HS-5 (cell line): ENCODE data around the gene RGS12.
"Not testable (repeated sequence)": the region's sequence is repeated elsewhere in the genome, so short reads cannot be mapped to it uniquely, and the experiment has no call there.

ENCODE experiments used
- DNase-seq: peaks from one replicate; pipeline ENCODE4 v3.0.0-alpha.2; 2012; ENCODE audit warnings: low read depth

The RGS12 gene

DNA sequence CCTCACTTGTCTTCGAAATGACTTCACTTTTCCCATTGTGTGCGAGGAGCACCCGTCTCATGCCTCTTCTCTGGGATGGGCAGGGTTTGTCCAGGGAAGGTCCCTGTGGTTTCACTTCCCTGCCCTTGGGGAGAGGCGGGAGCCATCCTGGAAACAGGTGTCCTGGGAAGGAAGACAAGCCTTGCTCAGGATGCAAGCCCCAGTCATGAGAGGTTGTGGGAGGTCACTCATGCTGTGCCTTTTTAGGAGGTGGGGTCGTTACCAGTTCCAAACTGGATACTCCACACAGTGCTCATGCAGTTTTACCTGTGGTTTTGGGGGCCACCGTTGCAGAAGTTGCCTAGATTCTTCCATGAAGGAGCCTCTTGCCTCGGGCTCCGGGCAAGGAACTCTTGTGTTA, 3.8 kb downstream of the RGS12 start:
- DNase-seq = no peak

DNA sequence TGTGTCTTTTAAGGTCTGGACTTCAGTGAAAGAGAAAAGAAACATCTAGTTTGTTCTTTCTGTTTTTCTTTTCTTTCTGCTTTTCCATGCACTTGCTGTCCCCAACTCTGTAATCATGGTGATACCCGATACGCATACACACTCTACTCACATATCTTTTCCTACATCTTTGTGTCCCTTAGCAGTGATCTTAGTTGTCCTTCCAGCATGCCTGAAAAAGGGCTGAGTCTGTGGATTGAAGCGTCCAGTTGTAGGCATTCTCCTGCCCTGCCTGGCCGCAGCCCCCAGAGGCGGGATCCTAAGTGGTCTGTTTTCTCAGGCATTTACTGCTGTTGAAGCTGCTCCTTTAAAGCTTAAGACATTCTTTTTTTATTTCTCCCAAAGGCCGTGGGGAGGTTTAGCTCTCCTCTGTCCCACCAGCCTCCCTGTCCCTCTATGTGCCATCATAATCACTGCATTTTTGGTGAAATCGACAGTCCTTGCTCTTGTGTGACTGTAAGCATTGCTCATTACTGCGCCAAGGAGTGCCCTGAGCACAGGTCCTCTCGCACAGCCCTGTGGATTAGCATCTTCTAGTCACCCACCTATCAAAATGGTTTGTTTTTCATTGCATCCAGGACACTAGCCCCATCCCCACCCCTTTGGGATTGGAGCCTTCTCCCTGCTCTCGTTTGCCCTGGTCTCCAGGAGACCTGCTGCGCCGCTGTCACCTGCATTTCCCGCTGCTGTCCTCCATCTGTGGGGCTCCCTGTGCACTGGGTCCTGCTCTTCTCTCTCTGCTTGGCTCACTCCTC, 4.4 kb downstream of the RGS12 start:
- no peak for DNase-seq

DNA sequence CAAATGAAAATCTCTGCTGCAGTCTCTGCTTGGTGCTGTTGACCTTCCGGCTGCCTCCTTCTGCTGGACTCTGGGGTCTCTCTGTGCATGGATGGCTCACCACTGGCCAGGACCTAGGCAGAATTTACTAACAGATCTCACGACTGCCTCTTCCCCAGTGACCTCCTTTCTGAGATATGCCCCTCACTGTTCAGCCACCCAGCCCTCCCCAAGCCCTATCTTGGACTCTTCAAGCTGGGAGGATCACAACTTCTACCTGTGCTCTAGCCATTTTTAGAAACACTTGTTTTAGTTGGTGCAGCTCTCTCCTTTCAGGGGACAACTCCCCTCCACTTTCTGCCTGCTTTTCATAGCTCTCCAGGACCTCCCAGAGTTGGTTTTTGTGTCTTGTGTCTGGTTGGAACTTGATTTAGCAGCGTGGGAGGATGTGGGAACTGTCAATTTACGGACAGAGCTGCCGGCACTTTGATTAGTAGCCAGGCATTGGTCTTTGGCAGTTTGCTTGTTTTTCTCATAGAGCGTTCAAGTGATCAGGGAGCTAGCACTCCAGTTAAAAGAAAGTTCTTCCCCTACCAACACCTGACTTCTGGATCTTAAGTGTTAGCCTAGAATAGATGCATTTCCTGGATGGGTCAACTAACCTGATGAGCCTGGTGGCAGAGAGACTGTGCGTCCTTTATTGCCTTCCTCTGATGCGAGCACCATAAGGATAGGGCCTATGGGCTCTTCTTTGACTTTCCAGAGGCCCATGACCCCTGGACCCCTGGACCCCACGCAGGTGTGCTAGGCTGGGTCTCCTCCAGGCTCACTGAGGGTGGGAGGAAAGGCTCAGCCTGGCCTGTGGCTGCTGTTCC, 6.5 kb downstream of the RGS12 start:
- no peak for DNase-seq

DNA sequence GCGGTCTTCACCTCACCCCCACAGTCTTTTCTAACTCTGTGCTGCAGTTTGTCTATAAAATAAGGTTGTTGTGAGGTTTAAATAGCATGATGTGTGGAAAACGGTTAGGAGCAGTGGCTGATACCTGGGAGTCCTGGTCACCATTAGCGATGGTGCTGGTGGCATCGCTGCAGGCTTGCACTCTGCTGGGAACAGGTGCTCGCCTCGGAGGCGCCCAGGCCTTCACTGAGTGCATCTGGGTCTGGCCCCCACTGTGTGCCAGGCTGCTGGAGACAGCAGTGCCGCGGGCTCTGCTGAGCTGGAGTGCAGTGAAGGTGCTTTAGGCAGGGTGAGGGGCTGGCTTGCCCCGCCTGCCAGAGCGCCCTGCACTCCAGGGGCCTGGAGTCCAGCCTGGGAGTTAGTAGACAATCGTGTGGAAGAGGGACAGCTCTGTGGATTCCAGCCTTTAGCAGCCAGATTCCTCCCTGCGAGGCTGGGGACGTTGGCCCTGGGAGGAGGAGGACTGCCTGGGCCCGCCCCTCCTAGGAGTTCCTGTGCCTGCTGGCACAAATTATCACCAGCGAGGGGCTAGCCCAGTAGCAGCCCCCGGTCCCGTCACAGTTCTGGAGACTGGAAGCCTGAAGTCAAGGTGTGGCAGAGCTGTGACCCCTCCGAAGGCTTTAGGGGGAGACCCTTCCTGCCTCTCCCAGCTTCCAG, 7.3 kb downstream of the RGS12 start:
- no peak for DNase-seq

DNA sequence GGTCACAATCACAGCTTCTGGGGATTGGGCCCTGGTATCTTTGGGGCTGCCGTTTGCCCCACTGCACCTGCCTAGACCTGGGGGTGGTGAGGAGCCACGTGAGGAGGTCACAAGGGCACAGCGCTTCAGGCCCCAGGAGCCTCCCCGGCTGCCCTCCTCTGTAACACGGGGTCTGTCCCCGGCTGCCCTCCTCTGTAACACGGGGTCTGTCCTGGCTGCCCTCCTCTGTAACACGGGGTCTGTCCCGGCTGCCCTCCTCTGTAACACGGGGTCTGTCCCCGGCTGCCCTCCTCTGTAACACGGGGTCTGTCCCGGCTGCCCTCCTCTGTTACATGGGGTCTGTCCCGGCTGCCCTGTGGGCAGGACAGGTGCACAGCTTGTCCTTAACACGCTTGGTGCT, 8.1 kb downstream of the RGS12 start:
- not testable (repeated sequence) for DNase-seq

DNA sequence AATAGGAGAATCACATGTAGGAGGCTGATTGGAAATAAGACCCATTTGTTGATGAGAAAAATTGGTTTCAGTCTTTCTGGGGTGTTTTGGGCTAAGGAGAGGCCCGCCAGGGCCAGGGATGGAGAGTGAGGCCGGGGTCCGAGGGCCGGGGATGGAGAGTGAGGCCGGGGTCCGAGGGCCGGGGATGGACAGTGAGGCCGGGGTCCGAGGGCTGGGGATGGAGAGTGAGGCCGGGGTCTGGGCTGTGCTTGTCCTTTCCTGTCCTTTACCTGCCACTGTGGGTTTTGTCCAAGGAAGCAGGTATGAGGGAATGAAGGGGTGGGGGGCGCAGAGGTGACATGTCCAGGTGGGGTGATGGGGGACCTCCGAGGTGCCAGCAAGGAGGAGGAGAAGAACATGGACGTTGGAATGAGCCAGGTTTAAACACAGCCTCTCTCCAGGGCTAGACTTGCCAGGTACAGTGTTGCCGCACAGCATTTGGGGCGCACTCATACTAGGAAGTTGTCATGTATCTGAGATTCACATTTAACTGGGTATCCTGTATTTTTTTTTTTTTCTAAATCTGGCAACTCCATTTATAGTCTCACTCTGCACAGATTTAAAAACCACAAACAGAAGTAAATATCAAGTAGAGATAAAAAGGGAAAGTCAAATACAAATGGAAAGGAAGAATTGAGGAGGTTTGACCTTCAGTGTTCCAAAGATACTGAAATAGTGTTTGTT, 8.8 kb downstream of the RGS12 start:
- no peak for DNase-seq

DNA sequence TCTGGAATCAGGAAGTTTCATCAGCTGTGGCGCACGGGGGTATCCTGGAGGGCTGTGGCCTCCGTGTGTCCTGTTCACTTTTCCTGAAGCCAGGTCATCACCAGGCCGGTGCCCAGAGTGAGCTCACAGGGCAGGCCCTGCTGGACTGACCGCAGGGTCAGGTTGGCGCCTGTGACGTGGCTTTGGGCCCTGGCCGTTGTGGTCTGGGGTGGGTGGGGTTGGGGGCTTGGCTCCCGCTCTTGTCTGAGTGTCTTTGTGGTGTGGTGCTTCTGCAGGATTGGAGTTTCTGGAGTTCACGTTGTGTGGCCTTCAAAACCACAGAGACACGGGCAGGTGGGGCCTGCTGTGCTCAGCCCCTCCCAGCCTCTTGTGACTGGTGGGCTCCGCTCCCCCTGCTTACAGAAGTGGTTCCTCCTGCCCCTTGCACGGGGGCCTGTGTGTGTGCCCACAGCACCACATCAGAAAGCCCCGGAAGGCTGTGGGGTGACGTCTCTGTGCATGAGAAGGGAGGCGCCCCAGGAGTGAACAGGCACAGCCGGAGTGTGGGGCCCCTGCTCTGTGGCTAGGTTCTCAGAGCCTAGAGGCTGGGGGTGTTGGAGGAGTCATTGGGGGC, 9.5 kb downstream of the RGS12 start:
- DNase-seq = no peak

DNA sequence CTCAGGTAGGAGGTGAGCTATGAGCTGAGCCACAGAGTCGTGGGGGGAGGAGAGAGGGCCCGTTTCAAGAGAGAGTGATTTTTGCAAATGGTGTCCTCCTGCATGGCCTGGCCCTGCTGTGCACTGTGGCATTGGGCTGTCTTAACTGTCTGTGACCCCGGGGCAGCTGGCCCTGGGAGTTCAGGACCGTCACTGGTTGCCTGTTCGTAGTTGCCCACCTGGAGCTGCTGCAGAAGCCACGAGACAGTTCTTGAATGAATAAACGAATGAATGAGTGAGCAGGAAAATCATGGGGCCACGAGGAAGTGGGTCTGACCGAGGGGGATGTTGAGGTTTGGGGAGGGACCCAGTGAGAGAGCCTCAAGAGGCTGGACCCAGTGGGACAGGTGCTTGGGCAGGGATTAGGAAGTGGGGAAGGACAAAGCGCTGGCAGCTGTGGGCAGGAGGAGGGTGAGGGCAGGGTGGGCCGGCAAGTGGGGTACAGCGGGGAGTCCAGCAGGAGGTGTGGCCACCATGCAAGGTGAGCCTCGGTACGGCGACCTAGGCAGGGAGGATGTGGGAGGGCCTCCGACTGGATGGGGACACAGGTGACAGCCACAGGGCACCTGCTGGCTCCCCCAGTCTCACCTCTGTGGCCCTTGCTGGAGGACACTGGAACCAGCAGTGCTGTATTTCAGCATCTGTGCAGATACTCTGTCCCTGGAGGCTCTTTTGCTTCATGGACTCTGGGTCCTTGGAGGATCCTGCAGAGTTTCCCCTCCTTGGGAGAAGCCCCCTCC, 10.2 kb downstream of the RGS12 start:
- DNase-seq = no peak

- no peak for DNase-seq
Observed at GRCh38 chr4:3303565-3303824, 10.7 kb downstream of the RGS12 start.

DNA sequence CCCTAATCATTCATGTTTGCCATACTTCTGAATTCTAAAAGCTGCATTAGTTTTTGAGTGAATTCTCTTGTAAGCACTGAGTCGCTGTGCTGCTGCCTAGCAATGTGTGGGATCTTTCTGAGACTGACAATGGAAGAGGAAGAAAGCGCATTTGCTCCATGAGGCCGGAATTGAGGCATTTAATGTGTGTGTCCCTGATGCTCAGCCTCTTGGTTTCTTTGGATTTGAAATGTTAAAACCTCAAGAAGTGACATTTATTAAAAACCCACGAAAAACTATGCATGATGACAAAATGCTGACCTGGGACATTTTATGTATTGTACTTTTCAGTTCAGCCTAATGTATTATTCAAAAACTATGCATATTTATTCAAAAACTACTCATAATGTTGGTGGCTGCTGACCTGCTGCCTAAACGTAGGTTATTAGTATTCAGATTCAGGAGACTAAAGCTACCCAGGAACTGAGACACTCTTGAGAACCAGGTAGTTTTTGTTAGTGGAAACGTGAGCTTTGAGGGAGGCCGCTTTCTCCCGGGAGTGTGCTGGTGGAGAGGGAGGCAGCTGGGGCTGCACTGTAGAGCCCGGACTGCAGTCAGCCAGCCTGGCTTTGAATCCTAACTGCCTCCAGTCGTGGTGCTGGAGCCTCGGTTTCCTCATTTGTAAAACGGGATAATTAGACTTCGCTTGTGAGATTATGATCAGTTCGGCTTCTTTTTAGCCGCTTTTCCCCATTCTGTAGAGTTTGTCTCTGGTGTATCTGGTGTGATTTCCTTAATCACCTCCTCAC, 11.3 kb downstream of the RGS12 start:
- DNase-seq = no peak

DNA sequence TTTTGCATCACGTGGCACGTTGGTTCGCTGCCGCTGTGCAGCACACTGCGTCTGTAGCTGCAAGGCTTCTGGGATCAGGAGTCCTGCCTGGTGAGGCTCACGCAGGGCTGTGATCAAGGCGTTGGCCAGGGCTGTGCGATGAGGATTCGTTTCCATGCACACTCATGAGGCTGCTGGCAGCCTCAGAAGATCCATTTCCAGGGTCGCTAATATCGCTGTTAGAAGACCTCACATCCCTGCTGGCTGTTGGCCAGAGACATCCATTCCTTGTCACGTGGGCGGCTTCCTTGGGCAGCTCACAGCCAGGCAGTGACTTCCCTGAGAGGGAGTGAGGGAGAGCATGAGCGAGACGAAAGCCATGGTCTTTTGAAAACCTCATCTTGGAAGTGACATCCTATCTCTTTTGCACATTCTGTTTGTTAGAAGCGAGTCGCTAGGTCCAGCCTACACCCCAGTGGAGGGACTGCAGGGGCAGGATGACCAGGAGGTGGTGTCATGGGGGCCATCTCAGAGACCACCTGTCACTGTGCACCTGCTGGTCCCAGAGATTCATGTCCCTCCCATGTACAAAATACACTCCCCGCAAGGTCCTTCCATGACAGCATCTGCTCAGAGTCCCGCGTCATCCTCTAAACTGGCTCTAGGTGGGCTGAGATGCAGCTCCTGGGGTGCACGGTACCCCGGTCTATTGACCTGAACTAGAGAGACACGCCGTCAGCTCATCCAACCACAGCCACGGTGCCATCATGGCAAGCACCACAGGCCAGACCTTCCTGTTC, 12.2 kb downstream of the RGS12 start:
- DNase-seq = no peak

DNA sequence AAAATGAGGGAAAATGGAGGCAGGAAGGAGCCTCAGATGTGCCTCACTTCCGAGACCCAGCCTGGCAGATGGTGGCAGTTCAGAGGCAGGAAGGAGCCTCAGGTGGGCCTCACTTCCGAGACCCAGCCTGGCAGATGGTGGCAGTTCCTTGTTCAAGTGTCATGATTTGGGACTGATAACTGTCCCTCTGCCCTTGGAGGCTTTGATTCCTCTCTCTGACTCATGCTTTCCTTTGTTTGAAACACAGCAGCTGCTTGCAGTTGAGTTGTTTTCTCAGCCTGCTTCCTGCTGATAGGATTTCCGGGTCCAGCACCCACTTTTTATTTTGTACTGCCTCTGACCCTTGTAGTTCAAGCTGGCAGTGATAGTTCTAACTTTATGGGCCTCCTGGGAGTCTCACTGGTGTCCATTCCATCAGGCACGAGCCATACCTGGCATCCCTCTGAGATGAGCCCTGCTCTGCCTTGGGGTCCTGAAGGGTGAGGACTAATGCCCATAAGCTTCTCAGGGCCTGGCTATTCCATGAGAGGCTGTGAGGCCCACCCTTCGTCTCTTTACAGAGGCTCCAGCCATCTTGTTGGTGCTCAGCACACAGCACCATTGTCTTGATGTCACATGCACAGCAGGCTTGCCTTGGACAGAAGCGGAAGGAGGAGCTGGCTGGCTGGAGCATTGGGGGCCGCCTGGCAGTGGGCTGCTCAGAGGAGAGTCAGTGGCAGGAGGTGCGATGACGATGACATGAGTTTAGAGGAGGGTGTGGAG, 13.0 kb downstream of the RGS12 start:
- DNase-seq = no peak

- DNase-seq = no peak
Observed at GRCh38 chr4:3306450-3306849, 13.6 kb downstream of the RGS12 start.

DNA sequence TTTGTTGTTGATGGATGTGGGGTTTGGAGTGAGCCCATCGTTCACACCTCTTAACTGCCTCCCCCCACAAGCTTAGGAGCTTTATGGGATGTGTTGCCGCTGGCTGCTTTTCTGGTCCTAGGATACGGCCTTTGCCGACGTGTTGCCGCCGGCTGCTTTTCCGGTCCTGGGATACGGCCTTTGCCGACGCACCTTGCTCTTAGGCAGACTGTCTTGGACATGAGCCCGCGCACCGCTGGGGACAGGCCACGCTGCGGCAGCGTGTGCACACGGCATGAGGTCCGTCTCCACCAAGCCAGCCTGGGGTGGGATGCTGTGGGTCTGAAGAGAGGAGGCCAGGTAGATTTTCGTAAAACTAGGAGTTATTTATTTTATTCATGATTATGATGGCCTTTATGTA, 14.2 kb downstream of the RGS12 start:
- DNase-seq = no peak

GRCh38 chr4:3307486-3307885, 14.7 kb downstream of the RGS12 start:
- DNase-seq = no peak

DNA sequence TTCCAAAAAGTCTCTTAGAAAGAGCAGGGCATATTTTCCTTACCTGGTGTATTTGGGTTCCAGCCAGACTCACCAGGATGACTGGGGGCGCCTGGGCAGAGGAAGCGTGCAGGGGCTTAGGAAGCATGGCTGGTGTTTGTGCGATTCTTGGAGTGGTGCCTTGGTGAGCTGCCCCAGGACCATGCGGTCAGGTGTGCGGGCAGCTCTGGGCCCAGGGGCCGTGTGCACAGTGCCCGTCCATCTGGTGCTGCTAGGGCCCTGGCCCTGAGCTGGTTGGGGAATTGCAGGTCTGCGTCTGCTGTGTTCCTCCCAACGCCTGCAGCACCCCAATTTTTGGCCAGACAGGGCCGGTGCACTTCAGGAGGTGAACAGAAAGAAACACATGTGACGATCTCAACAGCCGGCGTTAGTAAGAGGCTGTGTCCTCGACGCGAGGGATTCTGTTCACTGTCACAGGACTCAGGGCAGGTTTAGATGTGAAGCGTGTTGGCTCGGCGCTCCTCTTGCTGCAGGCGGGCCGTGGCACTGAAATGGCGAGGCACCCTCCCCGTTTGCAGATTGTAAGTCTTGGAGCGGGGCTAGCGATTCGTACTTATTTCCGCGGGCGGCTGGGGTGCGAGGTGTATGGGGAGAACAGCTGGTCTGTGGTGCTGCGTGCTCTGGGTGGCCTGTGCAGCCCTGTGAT, 15.2 kb downstream of the RGS12 start:
- no peak for DNase-seq

- no peak for DNase-seq
Observed at GRCh38 chr4:3308691-3309090, 15.9 kb downstream of the RGS12 start.
